Gastroesophageal sphincter (tissue), 3 donors: ENCODE data around the gene TAGLN.
"Not testable (repeated sequence)": the region's sequence is repeated elsewhere in the genome, so short reads cannot be mapped to it uniquely, and the experiment has no call there.

Source experiments
- CTCF ChIP-seq, 4 experiments: fragments of 200-600 bp in 2 of 4; fragments of 450-650 bp in 2 of 4; sonication (generic) in 1 of 4; IDR thresholded peaks; one replicate each; pipeline ENCODE4 v1.5.1; 2017 to 2019; ENCODE audit warnings: antibody characterized with exemption in 4 of 4, mild to moderate bottlenecking in 2 of 4, moderate library complexity in 2 of 4
- POLR2A ChIP-seq, 2 donors: fragments of 450-650 bp; IDR thresholded peaks; one replicate each; pipeline ENCODE4 v1.6.1; 2017; ENCODE audit warnings: antibody characterized with exemption in 2 of 2, mild to moderate bottlenecking in 2 of 2, moderate library complexity in 1 of 2
- POLR2AphosphoS5 ChIP-seq: sonication (generic); formaldehyde crosslinking; IDR thresholded peaks from one replicate; pipeline ENCODE4 v1.6.1; 2017; ENCODE audit warnings: antibody characterized with exemption

DNA sequence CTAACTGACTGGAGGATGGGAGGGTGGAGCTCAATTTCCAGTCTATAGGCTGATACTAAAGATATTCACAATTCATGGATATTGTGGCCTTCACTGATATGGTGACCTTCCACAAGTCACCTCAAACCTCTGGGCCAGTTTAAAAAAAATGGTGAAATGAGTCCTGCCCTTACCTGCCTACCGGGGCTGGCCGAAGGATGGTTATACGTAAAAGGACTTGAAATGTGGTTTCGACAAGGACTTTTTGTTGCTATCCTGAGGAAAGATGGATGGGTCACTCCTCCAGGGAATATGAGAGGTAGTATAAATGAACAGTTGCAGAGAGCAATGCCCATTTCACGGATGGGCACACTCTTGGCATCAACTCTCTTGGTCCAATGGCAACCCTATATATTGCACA, 8.3 kb downstream of the TAGLN start:
- TF ChIP-seq CTCF (IDR thresholded peaks at IDR 0.05); POLR2A (IDR thresholded peaks at IDR 0.05); POLR2AphosphoS5: not testable (repeated sequence)
